WTC11 (cell line): Measurements from ENCODE around the gene GIT1. TPM values are rescaled to one million over a fixed set of nuclear protein-coding genes. Genes with fewer than 3 reads are reported as not detected.

Experiments used
- ATAC-seq: fragments of 200-7000 bp; cut with Tn5 transposase; 2 replicates; pipeline ENCODE4 v1.10.0; 2021; ENCODE audit warnings: mild to moderate bottlenecking, moderate library complexity
- CTCF ChIA-PET: fragments of 300-600 bp; sonication (Branson Sonifier 250); formaldehyde crosslinking; loops from one replicate; lab custom pipeline; 2021; ENCODE audit warnings: antibody characterized with exemption; lab: Charles Lee
- POLR2A ChIA-PET: fragments of 350-600 bp; sonication (Branson Sonifier 250); formaldehyde crosslinking; loops from one replicate; lab custom pipeline; 2021; ENCODE audit warnings: antibody characterized with exemption; lab: Charles Lee
- DNase-seq: peaks from one replicate; pipeline ENCODE4 v3.0.0; 2021; ENCODE audit warnings: low spot score
- H3K27ac Mint-ChIP-seq: 2 replicates; pipeline ENCODE4 v1.8.0; 2021; ENCODE audit warnings: mixed read lengths
- H3K27me3 Mint-ChIP-seq: 2 replicates; pipeline ENCODE4 v1.8.0; 2021; ENCODE audit warnings: low read depth, mild to moderate bottlenecking, moderate library complexity, mixed read lengths
- H3K36me3 Mint-ChIP-seq: 2 replicates; pipeline ENCODE4 v1.8.0; 2021; ENCODE audit warnings: mixed read lengths
- H3K4me1 Mint-ChIP-seq: 2 replicates; pipeline ENCODE4 v1.8.0; 2022; ENCODE audit warnings: mixed read lengths
- H3K4me3 Mint-ChIP-seq: 2 replicates; pipeline ENCODE4 v1.8.0; 2021; ENCODE audit warnings: mild to moderate bottlenecking, moderate library complexity, mixed read lengths
- H3K9me3 Mint-ChIP-seq: 2 replicates; pipeline ENCODE4 v1.8.0; 2021; ENCODE audit warnings: mixed read lengths
- AR ChIP-seq: fragments of 250-450 bp; sonication (Bioruptor Pico); IDR thresholded peaks from 2 replicates; pipeline ENCODE4 v1.9.0; 2021; ENCODE audit warnings: mild to moderate bottlenecking
- CREM ChIP-seq: sonication (generic); formaldehyde crosslinking; IDR thresholded peaks from 2 replicates; pipeline ENCODE4 v1.8.1; 2022; ENCODE audit warnings: mild to moderate bottlenecking, missing genetic modification reagents, moderate library complexity
- ERG ChIP-seq: fragments of 250-450 bp; sonication (Bioruptor Pico); IDR thresholded peaks from 2 replicates; pipeline ENCODE4 v1.8.0; 2021; ENCODE audit warnings: mild to moderate bottlenecking
- ESRRA ChIP-seq: sonication (generic); formaldehyde crosslinking; IDR thresholded peaks from 2 replicates; pipeline ENCODE4 v1.8.1; 2022; ENCODE audit warnings: mild to moderate bottlenecking, missing genetic modification reagents, borderline replicate concordance
- GTF2I ChIP-seq: fragments of 250-450 bp; sonication (Bioruptor Pico); conservative IDR thresholded peaks from 2 replicates; pipeline ENCODE4 v1.4.0; 2021; ENCODE audit warnings: mild to moderate bottlenecking
- MAX ChIP-seq: sonication (generic); formaldehyde crosslinking; IDR thresholded peaks from 2 replicates; pipeline ENCODE4 v1.8.0; 2022; ENCODE audit warnings: mild to moderate bottlenecking, missing genetic modification reagents
- MLX ChIP-seq: sonication (generic); formaldehyde crosslinking; IDR thresholded peaks from 2 replicates; pipeline ENCODE4 v1.8.1; 2023; ENCODE audit warnings: mild to moderate bottlenecking, missing genetic modification reagents, moderate library complexity
- NFATC4 ChIP-seq: fragments of 250-450 bp; sonication (Bioruptor Pico); IDR thresholded peaks from 2 replicates; pipeline ENCODE4 v1.9.0; 2021; ENCODE audit warnings: mild to moderate bottlenecking
- NFE2L1 ChIP-seq: sonication (generic); formaldehyde crosslinking; IDR thresholded peaks from 2 replicates; pipeline ENCODE4 v1.8.1; 2023; ENCODE audit warnings: missing genetic modification reagents
- SP1 ChIP-seq: sonication (generic); formaldehyde crosslinking; conservative IDR thresholded peaks from 2 replicates; pipeline ENCODE4 v1.8.1; 2022; ENCODE audit warnings: missing genetic modification reagents
- TEAD1 ChIP-seq: sonication (generic); formaldehyde crosslinking; IDR thresholded peaks from 2 replicates; pipeline ENCODE4 v1.8.0; 2022; ENCODE audit warnings: mild to moderate bottlenecking, missing genetic modification reagents
- ZNF219 ChIP-seq: sonication (generic); formaldehyde crosslinking; IDR thresholded peaks from 2 replicates; pipeline ENCODE4 v1.8.0; 2023; ENCODE audit warnings: missing genetic modification reagents, mild to moderate bottlenecking, borderline replicate concordance
- ZNF263 ChIP-seq: sonication (generic); formaldehyde crosslinking; IDR thresholded peaks from 2 replicates; pipeline ENCODE4 v1.8.1; 2022; ENCODE audit warnings: low read depth, mild to moderate bottlenecking, moderate library complexity, missing genetic modification reagents
- ZNF317 ChIP-seq: sonication (generic); formaldehyde crosslinking; IDR thresholded peaks from 2 replicates; pipeline ENCODE4 v1.8.1; 2023; ENCODE audit warnings: low read depth, mild to moderate bottlenecking, moderate library complexity, missing genetic modification reagents, borderline replicate concordance
- ZNF396 ChIP-seq: fragments of 250-450 bp; sonication (Bioruptor Pico); IDR thresholded peaks from 2 replicates; pipeline ENCODE4 v1.8.0; 2021; ENCODE audit warnings: mild to moderate bottlenecking, moderate library complexity, borderline replicate concordance
- ZNF423 ChIP-seq: fragments of 250-450 bp; sonication (Bioruptor Pico); IDR thresholded peaks from 2 replicates; pipeline ENCODE4 v2.1.2; 2022; ENCODE audit warnings: mild to moderate bottlenecking, moderate library complexity
- total RNA-seq: library from RNA; stranded (reverse); gene quantifications from 3 replicates; pipeline ENCODE4 v1.2.3, GENCODE V29; 2021
- TF ChIP-seq, protein P1 (sequence below): sonication (generic); formaldehyde crosslinking; conservative IDR thresholded peaks from 2 replicates; pipeline ENCODE4 v1.8.1; 2023; ENCODE audit warnings: mild to moderate bottlenecking, low read depth, missing genetic modification reagents, moderate library complexity
- TF ChIP-seq, protein P2 (sequence below): sonication (generic); formaldehyde crosslinking; IDR thresholded peaks from 2 replicates; pipeline ENCODE4 v1.8.1; 2023; ENCODE audit warnings: mild to moderate bottlenecking, missing genetic modification reagents
- TF ChIP-seq, protein P3 (sequence below): sonication (generic); formaldehyde crosslinking; IDR thresholded peaks from 2 replicates; pipeline ENCODE4 v1.8.1; 2022; ENCODE audit warnings: mild to moderate bottlenecking, moderate library complexity, missing genetic modification reagents
- TF ChIP-seq, protein P4 (sequence below): sonication (generic); formaldehyde crosslinking; IDR thresholded peaks from 2 replicates; pipeline ENCODE4 v1.8.1; 2022; ENCODE audit warnings: missing genetic modification reagents, borderline replicate concordance

GIT1 gene
- total RNA-seq, 1 experiment from 2014 or later: 66.9 TPM

- no peak for ATAC-seq
- Mint-ChIP-seq H3K36me3 (no peaks in the 10 kb centered on the region), H3K4me3 (peak overlapping the region; percentile 79), H3K27me3 (peaks cover 73% of the 10 kb centered on the region), H3K9me3 (no peaks in the 10 kb centered on the region), H3K27ac (no peak overlapping the region), H3K4me1 (peaks cover 49% of the 10 kb centered on the region)
- POLR2A ChIA-PET: interaction anchor here (0.6 kb wide), 1 partner anchor 20 kb away, joined by 5 read pairs; no protein-coding TSS in a partner anchor
- CTCF ChIA-PET: interaction anchor here (0.5 to 3.2 kb wide), 6 partner anchors 12 to 858 kb away, joined by 3 to 12 read pairs (median 4); partner anchors contain the start of gene ABHD15
- DNase-seq: no peak
- TF ChIP-seq, protein P1, sequence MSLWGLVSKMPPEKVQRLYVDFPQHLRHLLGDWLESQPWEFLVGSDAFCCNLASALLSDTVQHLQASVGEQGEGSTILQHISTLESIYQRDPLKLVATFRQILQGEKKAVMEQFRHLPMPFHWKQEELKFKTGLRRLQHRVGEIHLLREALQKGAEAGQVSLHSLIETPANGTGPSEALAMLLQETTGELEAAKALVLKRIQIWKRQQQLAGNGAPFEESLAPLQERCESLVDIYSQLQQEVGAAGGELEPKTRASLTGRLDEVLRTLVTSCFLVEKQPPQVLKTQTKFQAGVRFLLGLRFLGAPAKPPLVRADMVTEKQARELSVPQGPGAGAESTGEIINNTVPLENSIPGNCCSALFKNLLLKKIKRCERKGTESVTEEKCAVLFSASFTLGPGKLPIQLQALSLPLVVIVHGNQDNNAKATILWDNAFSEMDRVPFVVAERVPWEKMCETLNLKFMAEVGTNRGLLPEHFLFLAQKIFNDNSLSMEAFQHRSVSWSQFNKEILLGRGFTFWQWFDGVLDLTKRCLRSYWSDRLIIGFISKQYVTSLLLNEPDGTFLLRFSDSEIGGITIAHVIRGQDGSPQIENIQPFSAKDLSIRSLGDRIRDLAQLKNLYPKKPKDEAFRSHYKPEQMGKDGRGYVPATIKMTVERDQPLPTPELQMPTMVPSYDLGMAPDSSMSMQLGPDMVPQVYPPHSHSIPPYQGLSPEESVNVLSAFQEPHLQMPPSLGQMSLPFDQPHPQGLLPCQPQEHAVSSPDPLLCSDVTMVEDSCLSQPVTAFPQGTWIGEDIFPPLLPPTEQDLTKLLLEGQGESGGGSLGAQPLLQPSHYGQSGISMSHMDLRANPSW: no peak
- TF ChIP-seq ZNF263: no peak
- no peak for TF ChIP-seq ERG (CRISPR knock-in tag)
- no peak for TF ChIP-seq ZNF317 (CRISPR knock-in tag)
- TF ChIP-seq TEAD1 (CRISPR knock-in tag): no peak
- TF ChIP-seq ZNF423 (CRISPR knock-in tag): no peak
- no peak for TF ChIP-seq GTF2I (CRISPR knock-in tag)
- TF ChIP-seq SP1: no peak
- no peak for TF ChIP-seq ESRRA
- no peak for TF ChIP-seq AR (CRISPR knock-in tag)
- no peak for TF ChIP-seq NFE2L1 (CRISPR knock-in tag)
- no peak for TF ChIP-seq MAX
- no peak for TF ChIP-seq NFATC4
- TF ChIP-seq, protein P2, sequence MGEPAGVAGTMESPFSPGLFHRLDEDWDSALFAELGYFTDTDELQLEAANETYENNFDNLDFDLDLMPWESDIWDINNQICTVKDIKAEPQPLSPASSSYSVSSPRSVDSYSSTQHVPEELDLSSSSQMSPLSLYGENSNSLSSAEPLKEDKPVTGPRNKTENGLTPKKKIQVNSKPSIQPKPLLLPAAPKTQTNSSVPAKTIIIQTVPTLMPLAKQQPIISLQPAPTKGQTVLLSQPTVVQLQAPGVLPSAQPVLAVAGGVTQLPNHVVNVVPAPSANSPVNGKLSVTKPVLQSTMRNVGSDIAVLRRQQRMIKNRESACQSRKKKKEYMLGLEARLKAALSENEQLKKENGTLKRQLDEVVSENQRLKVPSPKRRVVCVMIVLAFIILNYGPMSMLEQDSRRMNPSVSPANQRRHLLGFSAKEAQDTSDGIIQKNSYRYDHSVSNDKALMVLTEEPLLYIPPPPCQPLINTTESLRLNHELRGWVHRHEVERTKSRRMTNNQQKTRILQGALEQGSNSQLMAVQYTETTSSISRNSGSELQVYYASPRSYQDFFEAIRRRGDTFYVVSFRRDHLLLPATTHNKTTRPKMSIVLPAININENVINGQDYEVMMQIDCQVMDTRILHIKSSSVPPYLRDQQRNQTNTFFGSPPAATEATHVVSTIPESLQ (CRISPR knock-in tag): no peak
- TF ChIP-seq, protein P3, sequence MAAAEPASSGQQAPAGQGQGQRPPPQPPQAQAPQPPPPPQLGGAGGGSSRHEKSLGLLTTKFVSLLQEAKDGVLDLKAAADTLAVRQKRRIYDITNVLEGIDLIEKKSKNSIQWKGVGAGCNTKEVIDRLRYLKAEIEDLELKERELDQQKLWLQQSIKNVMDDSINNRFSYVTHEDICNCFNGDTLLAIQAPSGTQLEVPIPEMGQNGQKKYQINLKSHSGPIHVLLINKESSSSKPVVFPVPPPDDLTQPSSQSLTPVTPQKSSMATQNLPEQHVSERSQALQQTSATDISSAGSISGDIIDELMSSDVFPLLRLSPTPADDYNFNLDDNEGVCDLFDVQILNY: no peak
- no peak for TF ChIP-seq MLX (CRISPR knock-in tag)
- TF ChIP-seq CREM (CRISPR knock-in tag): no peak
- no peak for TF ChIP-seq ZNF219
- no peak for TF ChIP-seq ZNF396 (CRISPR knock-in tag)
- TF ChIP-seq, protein P4, sequence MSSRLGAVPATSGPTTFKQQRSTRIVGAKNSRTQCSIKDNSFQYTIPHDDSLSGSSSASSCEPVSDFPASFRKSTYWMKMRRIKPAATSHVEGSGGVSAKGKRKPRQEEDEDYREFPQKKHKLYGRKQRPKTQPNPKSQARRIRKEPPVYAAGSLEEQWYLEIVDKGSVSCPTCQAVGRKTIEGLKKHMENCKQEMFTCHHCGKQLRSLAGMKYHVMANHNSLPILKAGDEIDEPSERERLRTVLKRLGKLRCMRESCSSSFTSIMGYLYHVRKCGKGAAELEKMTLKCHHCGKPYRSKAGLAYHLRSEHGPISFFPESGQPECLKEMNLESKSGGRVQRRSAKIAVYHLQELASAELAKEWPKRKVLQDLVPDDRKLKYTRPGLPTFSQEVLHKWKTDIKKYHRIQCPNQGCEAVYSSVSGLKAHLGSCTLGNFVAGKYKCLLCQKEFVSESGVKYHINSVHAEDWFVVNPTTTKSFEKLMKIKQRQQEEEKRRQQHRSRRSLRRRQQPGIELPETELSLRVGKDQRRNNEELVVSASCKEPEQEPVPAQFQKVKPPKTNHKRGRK (CRISPR knock-in tag): no peak
These were observed 32.3 kb upstream of the GIT1 start for GRCh38 chr17:29621751-29622194.
